Loucy (cell line): ENCODE measurements around the gene ASB7.
A peak's percentile ranks its signal among the peaks of the same experiment; 100 is the strongest.

Source experiments
- H2AFZ ChIP-seq: fragments of 200-600 bp; sonication (generic); 2 replicates; pipeline ENCODE4 v1.6.0; 2016; ENCODE audit warnings: antibody characterized with exemption, mild to moderate bottlenecking, low read length, moderate library complexity
- H3F3A ChIP-seq: fragments of 200-600 bp; 2 replicates; pipeline ENCODE4 v1.6.0; 2016; ENCODE audit warnings: antibody characterized with exemption, low read depth, mild to moderate bottlenecking
- H3K27me3 ChIP-seq: fragments of 200-600 bp; sonication (generic); 2 replicates; pipeline ENCODE4 v1.6.1; 2014; ENCODE audit warnings: low read length, mild to moderate bottlenecking; ENCODE audit not compliant: insufficient read depth, poor library complexity, severe bottlenecking
- H3K36me3 ChIP-seq: fragments of 200-600 bp; sonication (generic); 2 replicates; pipeline ENCODE4 v1.6.1; 2016; ENCODE audit warnings: low read length; ENCODE audit not compliant: insufficient read depth
- H3K4me1 ChIP-seq: fragments of 200-600 bp; sonication (generic); 2 replicates; pipeline ENCODE4 v1.5.1; 2014; ENCODE audit warnings: low read length, mild to moderate bottlenecking; ENCODE audit not compliant: insufficient read depth, poor library complexity, severe bottlenecking
- H3K4me2 ChIP-seq: fragments of 200-600 bp; sonication (generic); 2 replicates; pipeline ENCODE4 v1.6.0; 2014; ENCODE audit warnings: antibody characterized with exemption, low read length, low read depth, mild to moderate bottlenecking; ENCODE audit not compliant: poor library complexity, severe bottlenecking
- H3K4me3 ChIP-seq: fragments of 200-600 bp; sonication (generic); 2 replicates; pipeline ENCODE4 v1.5.1; 2014; ENCODE audit warnings: low read length, mild to moderate bottlenecking, mixed read lengths; ENCODE audit not compliant: poor library complexity, severe bottlenecking
- H3K79me2 ChIP-seq: fragments of 200-600 bp; sonication (generic); 2 replicates; pipeline ENCODE4 v1.6.1; 2014; ENCODE audit warnings: low read length; ENCODE audit not compliant: insufficient read depth
- H3K9ac ChIP-seq: fragments of 200-600 bp; sonication (generic); 2 replicates; pipeline ENCODE4 v1.6.0; 2014; ENCODE audit warnings: mild to moderate bottlenecking, low read depth, low read length, moderate library complexity; ENCODE audit not compliant: poor library complexity, severe bottlenecking
- H3K9me2 ChIP-seq: fragments of 200-600 bp; sonication (generic); replicated peaks from 2 replicates; pipeline ENCODE4 v1.6.1; 2016; ENCODE audit warnings: low read depth, low read length, mixed read lengths
- H3K9me3 ChIP-seq: fragments of 200-600 bp; sonication (generic); 2 replicates; pipeline ENCODE4 v1.6.1; 2014; ENCODE audit warnings: mild to moderate bottlenecking, antibody characterized with exemption, low read length, low read depth; ENCODE audit not compliant: insufficient read depth
- H4K20me1 ChIP-seq: fragments of 200-600 bp; sonication (generic); 2 replicates; pipeline ENCODE4 v1.6.0; 2014; ENCODE audit warnings: antibody characterized with exemption, low read length, mild to moderate bottlenecking; ENCODE audit not compliant: insufficient read depth, poor library complexity, severe bottlenecking
- CTCF ChIP-seq: fragments of 200-600 bp; sonication (generic); conservative IDR thresholded peaks from 2 replicates; pipeline ENCODE4 v1.5.1; 2014; ENCODE audit warnings: mild to moderate bottlenecking, antibody characterized with exemption, low read length
- EZH2phosphoT487 ChIP-seq: fragments of 200-600 bp; IDR thresholded peaks from 2 replicates; pipeline ENCODE4 v1.6.1; 2018; ENCODE audit warnings: antibody characterized with exemption, mild to moderate bottlenecking, moderate library complexity, borderline replicate concordance

Gene ASB7

DNA sequence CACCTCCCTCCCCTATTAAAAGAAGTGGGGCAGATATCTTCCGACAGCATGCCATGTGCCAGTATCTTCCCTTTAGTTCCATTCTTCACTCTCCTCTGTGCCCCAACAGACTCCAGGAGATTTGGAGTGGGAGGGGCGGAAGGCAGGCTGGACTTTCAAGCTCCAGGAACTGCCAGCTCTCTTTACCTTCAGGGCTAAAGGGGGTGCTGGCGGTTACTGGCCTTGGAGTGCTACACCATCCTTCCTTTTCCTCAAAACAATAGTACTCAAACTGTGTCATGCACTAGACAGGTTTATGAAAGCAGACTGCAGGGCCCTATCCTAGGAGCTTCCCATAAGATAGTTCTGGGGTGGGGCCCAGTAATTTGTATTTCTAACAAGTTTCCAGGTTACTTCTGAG, 6.4 kb upstream of the ASB7 start:
- peaks cover 39% of the 10 kb centered on the region; the same call in 1 of the 2 replicates for H3K79me2 ChIP-seq
- no peaks in the 10 kb centered on the region for H3K9me3 ChIP-seq
- H3K27me3 ChIP-seq: no peaks in the 10 kb centered on the region
- H4K20me1 ChIP-seq: no peaks in the 10 kb centered on the region
- no peaks in the 10 kb centered on the region for H3K36me3 ChIP-seq
- no peak overlapping the region for H2AFZ ChIP-seq
- no peak overlapping the region for H3K4me3 ChIP-seq
- no peak for TF ChIP-seq EZH2phosphoT487
- no peak for TF ChIP-seq CTCF
- H3K9me2 ChIP-seq: no peaks in the 10 kb centered on the region
- H3F3A ChIP-seq: no peaks in the 10 kb centered on the region
- H3K9ac ChIP-seq: no peak overlapping the region
- H3K4me1 ChIP-seq: peaks cover 16% of the 10 kb centered on the region
- H3K4me2 ChIP-seq: no peak overlapping the region

DNA sequence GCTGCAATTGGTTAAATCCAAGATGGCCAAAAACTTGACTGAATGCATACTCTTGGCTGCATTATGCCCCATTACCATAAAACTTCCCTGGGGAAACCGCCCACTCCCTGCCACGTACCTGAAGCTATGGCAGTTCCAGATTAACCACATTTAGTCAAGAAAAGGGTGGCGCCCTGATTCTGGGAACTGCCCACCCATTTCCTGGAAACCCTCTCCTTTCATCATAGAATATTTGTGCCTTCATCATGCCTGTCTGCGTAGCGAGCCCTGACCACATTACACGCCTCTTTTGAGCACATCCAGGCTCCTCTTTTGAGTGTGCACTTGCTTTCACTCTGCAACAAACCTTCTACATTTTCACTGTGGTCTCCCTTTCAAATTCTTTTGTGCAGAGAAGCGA, 5.6 kb upstream of the ASB7 start:
- Histone ChIP-seq H3K79me2 (peaks cover 47% of the 10 kb centered on the region; the same call in 1 of the 2 replicates), H4K20me1 (no peaks in the 10 kb centered on the region), H2AFZ (no peak overlapping the region), H3K4me2 (peak overlapping the region; percentile 22), H3K4me3 (no peak overlapping the region), H3K9me2 (no peaks in the 10 kb centered on the region), H3K9ac (no peak overlapping the region), H3K4me1 (peaks cover 23% of the 10 kb centered on the region), H3F3A (no peaks in the 10 kb centered on the region), H3K36me3 (no peaks in the 10 kb centered on the region), H3K27me3 (no peaks in the 10 kb centered on the region), H3K9me3 (no peaks in the 10 kb centered on the region)
- no peak for TF ChIP-seq CTCF
- no peak for TF ChIP-seq EZH2phosphoT487

GRCh38 chr15:100597862-100598261, 4.5 kb upstream of the ASB7 start:
- no peak overlapping the region for H3K9ac ChIP-seq
- H3K9me3 ChIP-seq: no peaks in the 10 kb centered on the region
- H3K79me2 ChIP-seq: peaks cover 49% of the 10 kb centered on the region; the same call in 1 of the 2 replicates
- no peak for TF ChIP-seq CTCF
- TF ChIP-seq EZH2phosphoT487: no peak
- no peaks in the 10 kb centered on the region for H3K27me3 ChIP-seq
- H3K4me1 ChIP-seq: peaks cover 23% of the 10 kb centered on the region
- H3K4me3 ChIP-seq: no peak overlapping the region
- H3K36me3 ChIP-seq: no peaks in the 10 kb centered on the region
- no peak overlapping the region for H3K4me2 ChIP-seq
- H3K9me2 ChIP-seq: no peaks in the 10 kb centered on the region
- H2AFZ ChIP-seq: no peak overlapping the region
- no peaks in the 10 kb centered on the region for H3F3A ChIP-seq
- H4K20me1 ChIP-seq: no peaks in the 10 kb centered on the region
